ENCODE measurements around the gene C1orf115. TPM values are rescaled to one million over a fixed set of nuclear protein-coding genes. Genes with fewer than 3 reads are reported as not detected.
A peak's percentile ranks its signal among the peaks of the same experiment; 100 is the strongest.
"Not testable (repeated sequence)": the region's sequence is repeated elsewhere in the genome, so short reads cannot be mapped to it uniquely, and the experiment has no call there.

C1orf115 gene
- total and polyA plus RNA-seq, 8 donors = 9.3 to 28.8 (median 14.9) TPM

DNA sequence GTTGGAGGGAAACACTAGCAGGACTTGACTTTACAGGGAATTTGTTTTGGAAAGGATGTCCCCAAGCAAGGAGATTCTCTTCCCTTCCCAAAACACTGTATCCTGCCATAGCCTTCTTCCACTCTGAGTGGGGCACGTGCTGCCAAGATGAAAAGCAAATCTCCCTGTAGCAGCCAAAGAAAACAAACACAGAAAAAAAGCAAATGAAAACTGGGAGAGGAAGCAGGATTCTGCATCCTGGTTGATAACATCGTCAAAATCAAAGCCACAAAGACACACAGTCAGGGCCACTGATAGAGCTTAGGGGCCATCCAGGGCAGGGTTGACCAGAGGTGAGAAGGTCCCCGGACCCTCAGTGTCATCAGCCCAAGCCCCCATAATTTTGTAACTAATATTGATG is 42.0 kb downstream of the C1orf115 start:
- Histone ChIP-seq H3K9me3 (no peaks in the 10 kb centered on the region), H3K4me1 (peaks cover 13 to 30% (median 21%) of the 10 kb centered on the region in 4 donors), H3K27me3 (no peaks in the 10 kb centered on the region), H3K36me3 (no peaks in the 10 kb centered on the region), H3K27ac (peak overlapping the region; percentile 46 to 87 (median 78)), H3K4me3 (peak overlapping the region in 1 of 4 donors; percentile 6)
- intact Hi-C loops (cut with DNase I; ENCODE audit: low total_unique reads) = loop anchor here (10.0 kb wide), 1 partner anchor 47 kb away; no protein-coding TSS in a partner anchor
- 19 to 50% (median 25%) methylated on average over 3 of the region's 3 CpGs for WGBS, 5 donors
- TF ChIP-seq POLR2AphosphoS5 (IDR thresholded peaks at IDR 0.05) = no peak
- TF ChIP-seq POLR2A (IDR thresholded peaks at IDR 0.05) = no peak
- no peak for TF ChIP-seq EP300 (IDR thresholded peaks at IDR 0.05)
- TF ChIP-seq, protein P1, sequence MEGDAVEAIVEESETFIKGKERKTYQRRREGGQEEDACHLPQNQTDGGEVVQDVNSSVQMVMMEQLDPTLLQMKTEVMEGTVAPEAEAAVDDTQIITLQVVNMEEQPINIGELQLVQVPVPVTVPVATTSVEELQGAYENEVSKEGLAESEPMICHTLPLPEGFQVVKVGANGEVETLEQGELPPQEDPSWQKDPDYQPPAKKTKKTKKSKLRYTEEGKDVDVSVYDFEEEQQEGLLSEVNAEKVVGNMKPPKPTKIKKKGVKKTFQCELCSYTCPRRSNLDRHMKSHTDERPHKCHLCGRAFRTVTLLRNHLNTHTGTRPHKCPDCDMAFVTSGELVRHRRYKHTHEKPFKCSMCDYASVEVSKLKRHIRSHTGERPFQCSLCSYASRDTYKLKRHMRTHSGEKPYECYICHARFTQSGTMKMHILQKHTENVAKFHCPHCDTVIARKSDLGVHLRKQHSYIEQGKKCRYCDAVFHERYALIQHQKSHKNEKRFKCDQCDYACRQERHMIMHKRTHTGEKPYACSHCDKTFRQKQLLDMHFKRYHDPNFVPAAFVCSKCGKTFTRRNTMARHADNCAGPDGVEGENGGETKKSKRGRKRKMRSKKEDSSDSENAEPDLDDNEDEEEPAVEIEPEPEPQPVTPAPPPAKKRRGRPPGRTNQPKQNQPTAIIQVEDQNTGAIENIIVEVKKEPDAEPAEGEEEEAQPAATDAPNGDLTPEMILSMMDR (IDR thresholded peaks at IDR 0.05) = no peak
- peak in 1 of 2 donors; percentile 27 for DNase-seq

DNA sequence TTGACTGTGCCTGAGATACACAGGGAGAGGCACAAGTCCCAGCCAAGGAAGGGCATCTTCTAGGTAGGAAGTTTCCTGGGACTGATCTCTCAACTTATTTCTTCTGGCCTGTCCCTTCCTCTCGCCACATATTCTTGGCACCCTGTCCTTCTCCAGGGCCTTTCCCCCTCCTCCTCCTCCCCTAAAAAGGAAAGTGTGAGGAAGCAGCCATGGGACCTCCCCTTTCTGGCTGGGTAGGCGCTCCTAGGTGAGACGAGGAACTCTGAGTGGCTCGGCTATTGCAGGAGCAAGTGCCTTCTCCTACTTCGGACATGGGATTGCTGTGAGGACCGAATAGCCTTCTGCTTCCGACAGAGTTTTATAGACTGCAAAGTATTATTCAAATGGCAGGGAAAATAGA is 42.5 kb downstream of the C1orf115 start:
- intact Hi-C loops (cut with DNase I; ENCODE audit: low total_unique reads) = loop anchor here (10.0 kb wide), 1 partner anchor 48 kb away; no protein-coding TSS in a partner anchor
- Histone ChIP-seq H3K4me1 (peaks cover 13 to 30% (median 21%) of the 10 kb centered on the region in 4 donors), H3K27ac (peak overlapping the region; percentile 46 to 87 (median 78)), H3K9me3 (no peaks in the 10 kb centered on the region), H3K4me3 (peak overlapping the region in 3 of 4 donors; percentile 5 to 23 (median 6)), H3K27me3 (no peaks in the 10 kb centered on the region), H3K36me3 (no peaks in the 10 kb centered on the region)
- TF ChIP-seq POLR2AphosphoS5 (IDR thresholded peaks at IDR 0.05) (no peak), EP300 (IDR thresholded peaks at IDR 0.05) (no peak), POLR2A (IDR thresholded peaks at IDR 0.05) (no peak)
- TF ChIP-seq, protein P1 (IDR thresholded peaks at IDR 0.05) = no peak
- DNase-seq = peak in 1 of 2 donors; percentile 48
- WGBS, 5 donors = 40 to 69% (median 55%) methylated on average over 7 of the region's 7 CpGs

DNA sequence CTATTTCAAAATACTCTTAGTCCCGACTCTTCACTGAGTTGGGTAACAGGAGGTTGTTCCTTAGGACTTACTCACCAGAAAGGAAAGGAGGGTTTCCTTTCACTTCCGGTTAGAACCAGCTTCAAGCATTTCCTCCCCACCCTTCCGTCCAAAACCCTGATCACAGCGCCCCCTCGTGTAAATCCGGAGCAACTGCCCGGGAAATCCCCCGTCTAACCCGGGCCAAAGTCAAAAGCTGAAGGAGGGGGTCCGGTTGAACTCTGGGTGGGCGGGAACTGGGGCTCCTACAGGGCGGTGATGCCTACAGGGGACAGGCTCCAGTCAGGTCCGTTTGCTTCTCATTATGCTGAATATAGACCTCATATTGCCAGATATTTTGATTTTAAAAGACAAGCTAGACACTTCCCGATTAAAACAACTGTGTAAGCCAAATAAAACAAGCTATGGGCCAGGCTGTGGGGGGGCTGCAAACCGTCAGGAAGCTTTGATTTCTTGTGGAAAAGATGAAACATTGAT is 43.0 kb downstream of the C1orf115 start:
- Histone ChIP-seq H3K9me3 (no peaks in the 10 kb centered on the region), H3K4me1 (peaks cover 13 to 30% (median 21%) of the 10 kb centered on the region in 4 donors), H3K36me3 (no peaks in the 10 kb centered on the region), H3K27me3 (no peaks in the 10 kb centered on the region), H3K27ac (peak overlapping the region; percentile 22 to 87 (median 74)), H3K4me3 (peak overlapping the region in 3 of 4 donors; percentile 5 to 23 (median 6))
- intact Hi-C loops (cut with DNase I; ENCODE audit: low total_unique reads) = loop anchor here (10.0 kb wide), 1 partner anchor 48 kb away; no protein-coding TSS in a partner anchor
- 2 to 7% (median 4%) methylated on average over 14 to 15 of the region's 15 CpGs for WGBS, 5 donors
- DNase-seq = peak; percentile 73 to 91
- TF ChIP-seq, protein P1 (IDR thresholded peaks at IDR 0.05) = peak in 5 of 7 experiments; percentile 83 to 96 (median 85)
- TF ChIP-seq POLR2AphosphoS5 (IDR thresholded peaks at IDR 0.05) (peak; percentile 22 to 79 (median 37)), EP300 (IDR thresholded peaks at IDR 0.05) (no peak)

DNA sequence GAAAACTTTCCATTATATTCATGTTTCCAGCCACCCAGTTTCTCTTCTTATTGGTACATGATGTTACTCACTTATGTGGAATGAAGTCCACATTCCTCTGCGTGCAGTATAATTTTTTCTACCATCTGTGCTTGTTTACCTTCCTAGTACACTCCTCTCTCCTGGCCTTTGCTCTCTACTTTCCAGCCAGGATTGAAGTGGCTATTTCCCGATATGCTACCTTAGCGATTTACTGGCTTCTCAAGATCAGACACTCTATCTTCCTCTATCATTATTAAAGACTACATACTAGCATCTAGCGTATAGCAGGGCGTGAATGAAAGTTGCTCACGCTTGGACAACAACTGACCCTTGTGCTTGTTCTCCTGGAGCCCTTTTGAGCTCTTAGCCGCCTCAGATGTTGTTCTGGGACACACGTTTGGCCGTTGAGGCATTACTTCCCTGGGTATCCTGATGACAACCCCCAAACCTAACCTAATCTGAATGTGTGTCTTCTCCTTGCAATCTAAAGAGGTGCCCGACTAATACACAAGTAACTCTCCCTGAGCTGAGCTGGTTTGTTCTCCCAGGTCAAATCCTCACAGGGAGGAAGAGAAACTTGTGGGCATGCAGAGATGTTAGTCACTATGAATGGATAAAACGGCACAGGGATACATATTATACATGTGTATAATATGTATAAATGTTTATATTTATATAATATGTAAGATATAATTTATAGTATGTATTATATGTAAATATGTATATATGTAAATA is 44.6 kb downstream of the C1orf115 start:
- H3K36me3 ChIP-seq = no peaks in the 10 kb centered on the region
- no peaks in the 10 kb centered on the region for H3K9me3 ChIP-seq
- TF ChIP-seq, protein P1 (IDR thresholded peaks at IDR 0.05) = no peak
- peak in 2 of 3 donors; percentile 30 to 32 for TF ChIP-seq POLR2AphosphoS5 (IDR thresholded peaks at IDR 0.05)
- peaks cover 13 to 30% (median 21%) of the 10 kb centered on the region in 4 donors for H3K4me1 ChIP-seq
- intact Hi-C loops (cut with DNase I; ENCODE audit: low total_unique reads) = loop anchor here (10.0 kb wide), 1 partner anchor 50 kb away; no protein-coding TSS in a partner anchor
- 32 to 48% (median 44%) methylated on average over 11 of the region's 11 CpGs for WGBS, 5 donors
- peak overlapping the region in 4 of 5 donors; percentile 20 to 74 (median 40) for H3K27ac ChIP-seq
- DNase-seq = peak in 1 of 2 donors; percentile 70
- H3K4me3 ChIP-seq = no peak overlapping the region
- no peaks in the 10 kb centered on the region for H3K27me3 ChIP-seq

DNA sequence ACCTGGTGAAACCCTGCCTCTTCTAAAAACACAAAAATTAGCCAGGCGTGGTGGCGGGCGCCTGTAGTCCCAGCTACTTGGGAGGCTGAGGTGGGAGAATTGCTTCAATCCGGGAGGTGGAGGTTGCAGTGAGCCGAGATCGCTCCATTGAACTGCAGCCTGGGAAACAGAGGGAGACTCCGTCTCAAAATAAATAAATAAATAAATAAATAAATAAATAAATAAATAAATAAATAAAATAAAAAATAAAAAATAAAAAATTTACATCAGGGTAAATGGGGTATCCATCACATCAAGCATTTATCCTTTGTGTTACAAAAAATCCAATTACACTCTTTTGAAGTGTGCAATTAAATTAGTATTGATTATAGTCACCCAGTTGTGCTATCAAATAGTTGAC is 46.1 kb downstream of the C1orf115 start:
- intact Hi-C loops (cut with DNase I; ENCODE audit: low total_unique reads) = loop anchor here (10.0 kb wide), 1 partner anchor 51 kb away; no protein-coding TSS in a partner anchor

More for the DNA sequence above, 46.1 kb downstream of the C1orf115 start:
- H3K4me1 ChIP-seq = peaks cover 13 to 30% (median 21%) of the 10 kb centered on the region in 4 donors
- H3K4me3 ChIP-seq, H3K36me3 ChIP-seq, H3K27ac ChIP-seq, DNase-seq, H3K27me3 ChIP-seq, H3K9me3 ChIP-seq: not testable (repeated sequence)
- 95 to 97% (median 97%) methylated on average over 7 of the region's 7 CpGs for WGBS, 5 donors

All from stomach (tissue), 9 donors.